GM19025 (cell line): ENCODE results near the gene EML5.
A peak's percentile ranks its signal among the peaks of the same experiment; 100 is the strongest.

Source experiments
- ATAC-seq: cut with Tn5 transposase; IDR thresholded peaks from one replicate; pipeline ENCODE4 v1.9.1; 2021; ENCODE audit warnings: mild to moderate bottlenecking, low read depth, moderate library complexity; ENCODE audit not compliant: unreplicated experiment

Gene EML5

GRCh38 chr14:88576222-88576621, 216.5 kb downstream of the EML5 start:
- no peak for ATAC-seq

- no peak for ATAC-seq
These were observed 220.6 kb downstream of the EML5 start for GRCh38 chr14:88572117-88572516.

- ATAC-seq, result no peak
These were observed 224.6 kb downstream of the EML5 start for GRCh38 chr14:88568196-88568595.

- ATAC-seq, result no peak
These were observed 227.3 kb downstream of the EML5 start for GRCh38 chr14:88565427-88565826.

GRCh38 chr14:88563845-88564244, 228.9 kb downstream of the EML5 start:
- ATAC-seq, result no peak

- ATAC-seq, result peak; percentile 95
These were observed 229.7 kb downstream of the EML5 start, which contains the start of gene ZC3H14 for GRCh38 chr14:88562831-88563686. Gene ZC3H14, plus strand, starts transcription at chr14:88563037. Its CDS starts 97 bp downstream, at chr14:88563134.

GRCh38 chr14:88562532-88562830, 230.3 kb downstream of the EML5 start:
- ATAC-seq, result no peak
